Heart left ventricle (tissue), 16 donors: Measurements from ENCODE around the gene KRT75. TPM values are rescaled to one million over a fixed set of nuclear protein-coding genes. Genes with fewer than 3 reads are reported as not detected.
A peak's percentile ranks its signal among the peaks of the same experiment; 100 is the strongest.

Source experiments
- ATAC-seq, 4 donors: fragments of 200-7000 bp; cut with Tn5 transposase; one replicate each; pipeline ENCODE4 v1.9.1; 2020 to 2022; ENCODE audit warnings: moderate library complexity in 4 of 4, mild to moderate bottlenecking in 3 of 4, moderate number of reproducible peaks in 1 of 4
- DNase-seq, 5 donors: peaks; one replicate each; pipeline ENCODE4 v3.0.0-alpha.2; 2020
- H3K27ac ChIP-seq, 12 donors: fragments of 200-600 bp; sonication (generic) in 4 of 12; one replicate each; pipeline versions ENCODE4 v1.5.0 to v1.8.0; 2016 to 2022; ENCODE audit warnings: mild to moderate bottlenecking in 2 of 12
- H3K27me3 ChIP-seq, 9 donors: fragments of 200-600 bp; sonication (generic) in 2 of 9; one replicate each; pipeline versions ENCODE4 v1.5.1 to v1.8.0; 2016 to 2022; ENCODE audit warnings: mild to moderate bottlenecking in 3 of 9
- H3K36me3 ChIP-seq, 9 donors: fragments of 200-600 bp; sonication (generic) in 2 of 9; one replicate each; pipeline versions ENCODE4 v1.5.0 to v1.8.0; 2018 to 2022; ENCODE audit warnings: mild to moderate bottlenecking in 2 of 9
- H3K4me1 ChIP-seq, 12 donors: fragments of 200-600 bp; sonication (generic) in 4 of 12; one replicate each; pipeline versions ENCODE4 v1.5.0 to v1.8.0; 2016 to 2022; ENCODE audit warnings: mild to moderate bottlenecking in 3 of 12
- H3K4me3 ChIP-seq, 12 donors: fragments of 200-600 bp; sonication (generic) in 4 of 12; one replicate each; pipeline versions ENCODE4 v1.5.0 to v1.8.0; 2017 to 2022; ENCODE audit warnings: mild to moderate bottlenecking in 9 of 12, moderate library complexity in 4 of 12
- H3K9me3 ChIP-seq, 12 donors: fragments of 200-600 bp; sonication (generic) in 4 of 12; one replicate each; pipeline versions ENCODE4 v1.5.0 to v1.8.0; 2016 to 2022; ENCODE audit warnings: mild to moderate bottlenecking in 1 of 12
- CTCF ChIP-seq, 12 donors: fragments of 200-600 bp; sonication (generic) in 4 of 12; IDR thresholded peaks; one replicate each; pipeline versions ENCODE4 v1.5.0 to v1.8.0; 2018 to 2022; ENCODE audit warnings: antibody characterized with exemption in 12 of 12, mild to moderate bottlenecking in 5 of 12
- POLR2A ChIP-seq, 2 donors: fragments of 450-650 bp; IDR thresholded peaks; one replicate each; pipeline ENCODE4 v1.6.1; 2017; ENCODE audit warnings: antibody characterized with exemption in 2 of 2, mild to moderate bottlenecking in 2 of 2, moderate library complexity in 2 of 2
- WGBS, 4 donors: extraction: QIAGEN DNeasy Blood & Tissue Kit in 2 of 4; methylation state at CpG; one replicate each; pipeline versions ENCODE4 v1.1.5 to v1.1.7; 2013 to 2018; 5-methylcytosine and 5-hydroxymethylcytosine counted together
- intact Hi-C, 10 donors: fragments of 100-400 bp; cut with DNase I; formaldehyde crosslinking; loops; one replicate each; pipeline versions ENCODE4 v1.11.1 to v1.14.2; 2022
- polyA plus RNA-seq, 2 donors: library from polyadenylated mRNA; stranded (reverse); fragments of 200-250 nt; gene quantifications; one replicate each; pipeline ENCODE4 v1.2.3, GENCODE V29; 2013
- total RNA-seq, 9 donors: library from RNA; depleted of rRNA in 2 of 9; stranded (reverse); fragments of >200 nt in 2 of 9; fragmentation: NEBNext Ultra II Directional in 3 of 9; extraction: Animal tissue kit (Norgen Biotek cat#: 25700) in 3 of 9; gene quantifications; one replicate each; pipeline versions ENCODE4 v1.1.0 to v1.2.4, GENCODE V29; 2016 to 2023
- donor health status: ischemic (EF 13 %, LVEDD 7.1; RV severe dilation, severe dysfunction).
- donor health status: healthy with polysubstance abuse.
- donor health status: DM: no; HTN: yes; CAD: no.
- donor health status: DM: no; HTN: no; CAD: no.
- donor health status: ischemic (EF 25% LVEDD 6.9; RV normal size, moderate dysfunction).
- donor health status: ischemic (EF 25% LVEDD 5.7; RV mildly dilated, moderate dysfunction).
- donor health status: healthy.
- donor health status: DM: yes; HTN: yes; CAD: no.
- donor health status: ischemic (EF 35%, LVEDD 5.7; RV mildly dilated, moderate dysfunction).
- donor health status: nonischemic (EF 11% LVEDD 7.7; RV severe dilation, severe dysfunction).
- donor health status: DM: yes; HTN: yes; CAD: no.
- donor health status: PGD.
- donor health status: ischemic (EF 29% LVEDD 5.4; RV normal size, mild dysfunction).
- donor health status: nonischemic (EF 23%, LVEDD 6.1; RV moderate dilation, normal function).

KRT75 gene
- total and polyA plus RNA-seq, 11 donors = not detected

- intact Hi-C loops = no loop called here
These were observed 39.6 kb upstream of the KRT75 start, which contains the start of gene KRT6C for GRCh38 chr12:52473768-52474167. KRT6C (minus strand) TSS chr12:52473805; CDS start chr12:52473737, 68 bp downstream.

DNA sequence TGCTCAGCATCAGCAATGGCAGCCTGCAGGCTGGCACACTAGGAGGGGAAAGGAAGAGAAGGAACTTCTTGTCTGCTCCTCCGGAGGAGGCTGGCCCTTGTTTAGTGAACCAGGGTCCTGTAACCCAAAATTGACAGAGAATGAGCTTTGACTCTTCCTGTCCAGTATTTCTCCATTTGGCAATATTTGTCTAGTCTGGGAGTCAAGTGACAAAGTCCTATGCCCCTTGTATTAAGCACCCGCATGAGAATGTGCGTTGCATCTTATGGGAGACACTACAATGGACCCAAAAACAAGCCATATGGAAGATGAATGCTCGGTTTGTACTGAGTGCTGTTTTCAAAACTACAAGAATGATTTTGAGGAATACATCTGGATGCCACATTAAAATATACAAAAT, 35.7 kb upstream of the KRT75 start:
- 82 to 93% (median 86%) methylated on average over 4 of the region's 4 CpGs for WGBS, 4 donors
- Histone ChIP-seq H3K9me3 (no peaks in the 10 kb centered on the region), H3K36me3 (no peaks in the 10 kb centered on the region), H3K27ac (no peak overlapping the region), H3K4me1 (no peaks in the 10 kb centered on the region), H3K4me3 (no peak overlapping the region), H3K27me3 (peaks cover 0 to 12% (median 0%) of the 10 kb centered on the region in 9 donors)
- ATAC-seq = no peak
- no peak for TF ChIP-seq CTCF (IDR thresholded peaks at IDR 0.05)
- no peak for TF ChIP-seq POLR2A (IDR thresholded peaks at IDR 0.05)
- intact Hi-C loops = no loop called here
- no peak for DNase-seq

More at GRCh38 chr12:52473768-52474167, 39.6 kb upstream of the KRT75 start, which contains the start of gene KRT6C:
- TF ChIP-seq POLR2A (IDR thresholded peaks at IDR 0.05) (no peak), CTCF (IDR thresholded peaks at IDR 0.05) (no peak)
- no peaks in the 10 kb centered on the region for H3K36me3 ChIP-seq
- no peaks in the 10 kb centered on the region for H3K27me3 ChIP-seq
- H3K9me3 ChIP-seq = no peaks in the 10 kb centered on the region
- WGBS, 4 donors = 85 to 87% (median 86%) methylated on average over 4 of the region's 4 CpGs
- no peak for DNase-seq
- no peaks in the 10 kb centered on the region for H3K4me1 ChIP-seq
- H3K4me3 ChIP-seq = no peak within 1 kb of the TSS
- no peak for ATAC-seq
- H3K27ac ChIP-seq = no peak within 1 kb of the TSS

GRCh38 chr12:52464897-52465296, 30.7 kb upstream of the KRT75 start:
- H3K27me3 ChIP-seq = peaks cover 0 to 25% (median 0%) of the 10 kb centered on the region in 9 donors
- no peak for ATAC-seq
- no peak overlapping the region for H3K27ac ChIP-seq
- no peak overlapping the region for H3K4me3 ChIP-seq
- no peak for TF ChIP-seq POLR2A (IDR thresholded peaks at IDR 0.05)
- TF ChIP-seq CTCF (IDR thresholded peaks at IDR 0.05) = no peak
- no peak for DNase-seq
- intact Hi-C loops = no loop called here
- H3K36me3 ChIP-seq = no peaks in the 10 kb centered on the region
- no peaks in the 10 kb centered on the region for H3K9me3 ChIP-seq
- H3K4me1 ChIP-seq = no peaks in the 10 kb centered on the region
- WGBS, 4 donors = 9 to 30% (median 15%) methylated on average over 2 of the region's 2 CpGs

DNA sequence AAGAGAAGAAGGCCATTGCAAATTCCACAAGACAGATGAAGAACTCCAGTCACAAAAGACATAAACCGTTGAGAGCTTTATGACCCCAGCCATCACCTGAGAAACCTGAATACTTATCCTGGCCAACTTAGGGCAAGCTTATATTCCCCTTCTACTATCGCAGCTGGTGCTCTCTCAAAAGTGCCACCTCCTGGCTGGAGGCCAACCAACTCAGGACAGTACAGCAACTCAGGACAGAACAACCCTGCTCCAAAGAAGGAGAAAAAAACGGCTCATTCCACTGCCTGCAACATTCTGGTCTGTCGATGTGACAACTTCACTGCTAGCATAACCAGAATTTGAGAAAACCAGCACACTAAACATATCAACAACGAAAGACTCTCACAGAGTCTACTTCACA, 27.5 kb upstream of the KRT75 start:
- ATAC-seq = no peak
- Histone ChIP-seq H3K4me1 (no peaks in the 10 kb centered on the region), H3K9me3 (no peaks in the 10 kb centered on the region), H3K4me3 (no peak overlapping the region), H3K36me3 (no peaks in the 10 kb centered on the region), H3K27me3 (peaks cover 0 to 22% (median 0%) of the 10 kb centered on the region in 9 donors), H3K27ac (no peak overlapping the region)
- TF ChIP-seq CTCF (IDR thresholded peaks at IDR 0.05) = no peak
- TF ChIP-seq POLR2A (IDR thresholded peaks at IDR 0.05) = no peak
- intact Hi-C loops = no loop called here
- 50 to 64% (median 54%) methylated on average over 5 of the region's 5 CpGs for WGBS, 4 donors
- peak in 1 of 5 donors; percentile 45 for DNase-seq
